Neural cell (in vitro differentiated cells): ENCODE measurements around the gene RBM39. TPM values are rescaled to one million over a fixed set of nuclear protein-coding genes. Genes with fewer than 3 reads are reported as not detected.

Source experiments
- H2AFZ ChIP-seq: fragments of 200-600, 300-800 bp; sonication (generic), shearing (Covaris generic); 2 replicates; pipeline ENCODE4 v1.6.0; 2014; ENCODE audit warnings: low read depth, mild to moderate bottlenecking, antibody characterized with exemption, low read length, moderate library complexity
- H3F3A ChIP-seq: fragments of 200-600 bp; shearing (Covaris generic); 2 replicates; pipeline ENCODE4 v1.6.1; 2016; ENCODE audit warnings: mild to moderate bottlenecking, moderate library complexity, mixed read lengths, antibody characterized with exemption, low read length; ENCODE audit not compliant: insufficient read depth, poor library complexity, severe bottlenecking
- H3K27ac ChIP-seq: fragments of 200-600, 300-800 bp; sonication (generic), shearing (Covaris generic); 2 replicates; pipeline ENCODE4 v1.5.1; 2014; ENCODE audit warnings: mild to moderate bottlenecking, low read length, moderate library complexity
- H3K27me3 ChIP-seq: fragments of 300-800, 200-600 bp; sonication (generic), shearing (Covaris generic); 2 replicates; pipeline ENCODE4 v1.6.0; 2014; ENCODE audit warnings: mild to moderate bottlenecking, low read depth, low read length, moderate library complexity; ENCODE audit not compliant: insufficient read depth
- H3K36me3 ChIP-seq: fragments of 300-800, 200-600 bp; sonication (generic), shearing (Covaris generic); 2 replicates; pipeline ENCODE4 v1.5.1; 2014; ENCODE audit warnings: mild to moderate bottlenecking, antibody characterized with exemption, low read length, moderate library complexity; ENCODE audit not compliant: insufficient read depth
- H3K4me2 ChIP-seq: fragments of 300-800, 200-600 bp; sonication (generic), shearing (Covaris generic); 2 replicates; pipeline ENCODE4 v1.6.0; 2014; ENCODE audit warnings: mild to moderate bottlenecking, low read length
- H3K4me3 ChIP-seq: fragments of 300-800, 200-600 bp; sonication (generic), shearing (Covaris generic); 2 replicates; pipeline ENCODE4 v1.5.1; 2014; ENCODE audit warnings: mild to moderate bottlenecking, low read length, moderate library complexity
- H3K79me2 ChIP-seq: fragments of 200-600 bp; shearing (Covaris generic); replicated peaks from 2 replicates; pipeline ENCODE4 v1.6.0; 2014; ENCODE audit warnings: mild to moderate bottlenecking, low read length, moderate library complexity; ENCODE audit not compliant: insufficient read depth
- H3K9ac ChIP-seq: fragments of 300-800, 200-600 bp; sonication (generic), shearing (Covaris generic); 2 replicates; pipeline ENCODE4 v1.6.1; 2016; ENCODE audit warnings: mild to moderate bottlenecking, low read length, mixed read lengths
- H3K9me2 ChIP-seq: fragments of 200-600 bp; shearing (Covaris generic); 2 replicates; pipeline ENCODE4 v1.6.1; 2016; ENCODE audit warnings: mild to moderate bottlenecking, low read length, mixed read lengths; ENCODE audit not compliant: insufficient read depth
- H3K9me3 ChIP-seq: fragments of 200-600, 300-800 bp; sonication (generic), shearing (Covaris generic); 2 replicates; pipeline ENCODE4 v1.6.1; 2016; ENCODE audit warnings: mild to moderate bottlenecking, mixed run types, low read length, moderate library complexity, mixed read lengths
- H4K20me1 ChIP-seq: fragments of 200-600 bp; shearing (Covaris generic); 2 replicates; pipeline ENCODE4 v1.6.1; 2016; ENCODE audit warnings: mild to moderate bottlenecking, mixed run types; ENCODE audit not compliant: insufficient read depth
- CTCF ChIP-seq: fragments of 450-650 bp; IDR thresholded peaks from 2 replicates; pipeline ENCODE4 v1.5.1; 2014; ENCODE audit warnings: antibody characterized with exemption, mild to moderate bottlenecking, moderate library complexity; ENCODE audit not compliant: poor library complexity, severe bottlenecking
- EP300 ChIP-seq: fragments of 450-650 bp; conservative IDR thresholded peaks from 2 replicates; pipeline ENCODE4 v1.6.1; 2014; ENCODE audit warnings: antibody characterized with exemption, mild to moderate bottlenecking, moderate library complexity; ENCODE audit not compliant: poor library complexity, severe bottlenecking
- EZH2 ChIP-seq: fragments of 200-600, 300-800 bp; shearing (Covaris generic), sonication (generic); IDR thresholded peaks from 2 replicates; pipeline ENCODE4 v1.6.1; 2014; ENCODE audit warnings: antibody characterized with exemption, low read length, borderline replicate concordance, mild to moderate bottlenecking; ENCODE audit not compliant: insufficient read depth, poor library complexity, severe bottlenecking
- MXI1 ChIP-seq: fragments of 450-650 bp; conservative IDR thresholded peaks from 2 replicates; pipeline ENCODE4 v1.6.1; 2014; ENCODE audit warnings: antibody characterized with exemption, mild to moderate bottlenecking; ENCODE audit not compliant: poor library complexity, severe bottlenecking
- POLR2AphosphoS5 ChIP-seq: IDR thresholded peaks from 2 replicates; pipeline ENCODE4 v1.6.1; 2012
- RAD21 ChIP-seq: fragments of 450-650 bp; conservative IDR thresholded peaks from 2 replicates; pipeline ENCODE4 v1.6.1; 2014; ENCODE audit warnings: antibody characterized with exemption, mild to moderate bottlenecking, moderate library complexity
- SMC3 ChIP-seq: fragments of 450-650 bp; conservative IDR thresholded peaks from 2 replicates; pipeline ENCODE4 v1.6.1; 2014; ENCODE audit warnings: antibody characterized with exemption, mild to moderate bottlenecking, moderate library complexity; ENCODE audit not compliant: poor library complexity
- TAF1 ChIP-seq: IDR thresholded peaks from 2 replicates; pipeline ENCODE4 v1.6.1; 2012; ENCODE audit warnings: low read depth
- polyA plus RNA-seq: library from polyadenylated mRNA; depleted of rRNA; stranded (reverse); fragments of >200 nt; gene quantifications from 2 replicates; pipeline ENCODE4 v1.2.3, GENCODE V29; 2014
- TF ChIP-seq, protein P1 (sequence below): IDR thresholded peaks from 2 replicates; pipeline ENCODE4 v1.6.1; 2012; ENCODE audit warnings: borderline replicate concordance

Gene RBM39
- polyA plus RNA-seq, 1 donor from 2014 or later, result 839 TPM

GRCh38 chr20:35721621-35722020 is 20.4 kb downstream of the RBM39 start:
- peaks cover 44% of the 10 kb centered on the region for H3K79me2 ChIP-seq

GRCh38 chr20:35721219-35721618 is 20.8 kb downstream of the RBM39 start:
- H3K4me3 ChIP-seq, result no peak overlapping the region
- H3K36me3 ChIP-seq, result peaks cover 3% of the 10 kb centered on the region
- H3K27me3 ChIP-seq, result no peaks in the 10 kb centered on the region
- no peaks in the 10 kb centered on the region for H3F3A ChIP-seq
- H3K4me2 ChIP-seq, result no peak overlapping the region
- TF ChIP-seq TAF1 (no peak), SMC3 (no peak), POLR2AphosphoS5 (no peak), MXI1 (no peak), RAD21 (no peak), EP300 (no peak), CTCF (no peak), EZH2 (no peak)
- TF ChIP-seq, protein P1, sequence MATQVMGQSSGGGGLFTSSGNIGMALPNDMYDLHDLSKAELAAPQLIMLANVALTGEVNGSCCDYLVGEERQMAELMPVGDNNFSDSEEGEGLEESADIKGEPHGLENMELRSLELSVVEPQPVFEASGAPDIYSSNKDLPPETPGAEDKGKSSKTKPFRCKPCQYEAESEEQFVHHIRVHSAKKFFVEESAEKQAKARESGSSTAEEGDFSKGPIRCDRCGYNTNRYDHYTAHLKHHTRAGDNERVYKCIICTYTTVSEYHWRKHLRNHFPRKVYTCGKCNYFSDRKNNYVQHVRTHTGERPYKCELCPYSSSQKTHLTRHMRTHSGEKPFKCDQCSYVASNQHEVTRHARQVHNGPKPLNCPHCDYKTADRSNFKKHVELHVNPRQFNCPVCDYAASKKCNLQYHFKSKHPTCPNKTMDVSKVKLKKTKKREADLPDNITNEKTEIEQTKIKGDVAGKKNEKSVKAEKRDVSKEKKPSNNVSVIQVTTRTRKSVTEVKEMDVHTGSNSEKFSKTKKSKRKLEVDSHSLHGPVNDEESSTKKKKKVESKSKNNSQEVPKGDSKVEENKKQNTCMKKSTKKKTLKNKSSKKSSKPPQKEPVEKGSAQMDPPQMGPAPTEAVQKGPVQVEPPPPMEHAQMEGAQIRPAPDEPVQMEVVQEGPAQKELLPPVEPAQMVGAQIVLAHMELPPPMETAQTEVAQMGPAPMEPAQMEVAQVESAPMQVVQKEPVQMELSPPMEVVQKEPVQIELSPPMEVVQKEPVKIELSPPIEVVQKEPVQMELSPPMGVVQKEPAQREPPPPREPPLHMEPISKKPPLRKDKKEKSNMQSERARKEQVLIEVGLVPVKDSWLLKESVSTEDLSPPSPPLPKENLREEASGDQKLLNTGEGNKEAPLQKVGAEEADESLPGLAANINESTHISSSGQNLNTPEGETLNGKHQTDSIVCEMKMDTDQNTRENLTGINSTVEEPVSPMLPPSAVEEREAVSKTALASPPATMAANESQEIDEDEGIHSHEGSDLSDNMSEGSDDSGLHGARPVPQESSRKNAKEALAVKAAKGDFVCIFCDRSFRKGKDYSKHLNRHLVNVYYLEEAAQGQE, result no peak
- H2AFZ ChIP-seq, result no peak overlapping the region
- no peak overlapping the region for H3K27ac ChIP-seq
- H4K20me1 ChIP-seq, result peaks cover 31% of the 10 kb centered on the region
- H3K79me2 ChIP-seq, result peaks cover 44% of the 10 kb centered on the region
- H3K9me2 ChIP-seq, result no peaks in the 10 kb centered on the region
- no peaks in the 10 kb centered on the region for H3K9me3 ChIP-seq
- H3K9ac ChIP-seq, result no peak overlapping the region

More at GRCh38 chr20:35721621-35722020, 20.4 kb downstream of the RBM39 start:
- H3K4me3 ChIP-seq, result no peak overlapping the region
- no peaks in the 10 kb centered on the region for H3K9me3 ChIP-seq
- no peak overlapping the region for H2AFZ ChIP-seq
- H3K27me3 ChIP-seq, result no peaks in the 10 kb centered on the region
- TF ChIP-seq SMC3 (no peak), CTCF (no peak), POLR2AphosphoS5 (no peak), RAD21 (no peak), EP300 (no peak), TAF1 (no peak), EZH2 (no peak), MXI1 (no peak)
- TF ChIP-seq, protein P1, result no peak
- H4K20me1 ChIP-seq, result peaks cover 31% of the 10 kb centered on the region
- no peaks in the 10 kb centered on the region for H3F3A ChIP-seq
- no peak overlapping the region for H3K9ac ChIP-seq
- H3K36me3 ChIP-seq, result peaks cover 3% of the 10 kb centered on the region
- no peak overlapping the region for H3K4me2 ChIP-seq
- H3K27ac ChIP-seq, result no peak overlapping the region
- H3K9me2 ChIP-seq, result no peaks in the 10 kb centered on the region
